ENCODE results near the gene ZNF646. TPM values are rescaled to one million over a fixed set of nuclear protein-coding genes. Genes with fewer than 3 reads are reported as not detected.
A peak's percentile ranks its signal among the peaks of the same experiment; 100 is the strongest.

The ZNF646 gene
- total RNA-seq, 1 donor from 2014 or later: 7.5 TPM

- peak overlapping the region; percentile 95 for H3K4me3 Mint-ChIP-seq
- Histone ChIP-seq H3K9me3 (ENCODE audit: low read depth) (no peaks in the 10 kb centered on the region), H3K9ac (no peak overlapping the region), H4K20me1 (ENCODE audit: low read depth) (no peaks in the 10 kb centered on the region), H3K27me3 (no peaks in the 10 kb centered on the region), H3K4me1 (peaks cover 6% of the 10 kb centered on the region), H3K36me3 (no peaks in the 10 kb centered on the region), H3K79me2 (ENCODE audit: low read depth) (no peaks in the 10 kb centered on the region), H3K27ac (no peak overlapping the region), H3K4me3 (peak overlapping the region; percentile 91), H2AFZ (replicated peaks) (peak overlapping the region; percentile 83), H3K4me2 (peak overlapping the region; percentile 90), H3F3A (ENCODE audit: low read depth) (peaks cover 13% of the 10 kb centered on the region)
- no peaks in the 10 kb centered on the region for H3K9me3 Mint-ChIP-seq
- peaks cover 2% of the 10 kb centered on the region for H3K27me3 Mint-ChIP-seq (ENCODE audit: insufficient read depth, low read depth)
- peak; percentile 94 for DNase-seq (ENCODE audit: low spot score)
- H3K27ac Mint-ChIP-seq: no peak overlapping the region
- TF ChIP-seq EZH2 (IDR thresholded peaks at IDR 0.05): no peak
- no peak for TF ChIP-seq EZH2phosphoT487 (IDR thresholded peaks at IDR 0.05)
- TF ChIP-seq, protein P1, sequence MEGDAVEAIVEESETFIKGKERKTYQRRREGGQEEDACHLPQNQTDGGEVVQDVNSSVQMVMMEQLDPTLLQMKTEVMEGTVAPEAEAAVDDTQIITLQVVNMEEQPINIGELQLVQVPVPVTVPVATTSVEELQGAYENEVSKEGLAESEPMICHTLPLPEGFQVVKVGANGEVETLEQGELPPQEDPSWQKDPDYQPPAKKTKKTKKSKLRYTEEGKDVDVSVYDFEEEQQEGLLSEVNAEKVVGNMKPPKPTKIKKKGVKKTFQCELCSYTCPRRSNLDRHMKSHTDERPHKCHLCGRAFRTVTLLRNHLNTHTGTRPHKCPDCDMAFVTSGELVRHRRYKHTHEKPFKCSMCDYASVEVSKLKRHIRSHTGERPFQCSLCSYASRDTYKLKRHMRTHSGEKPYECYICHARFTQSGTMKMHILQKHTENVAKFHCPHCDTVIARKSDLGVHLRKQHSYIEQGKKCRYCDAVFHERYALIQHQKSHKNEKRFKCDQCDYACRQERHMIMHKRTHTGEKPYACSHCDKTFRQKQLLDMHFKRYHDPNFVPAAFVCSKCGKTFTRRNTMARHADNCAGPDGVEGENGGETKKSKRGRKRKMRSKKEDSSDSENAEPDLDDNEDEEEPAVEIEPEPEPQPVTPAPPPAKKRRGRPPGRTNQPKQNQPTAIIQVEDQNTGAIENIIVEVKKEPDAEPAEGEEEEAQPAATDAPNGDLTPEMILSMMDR (IDR thresholded peaks at IDR 0.05): no peak
- H3K4me1 Mint-ChIP-seq: peaks cover 14% of the 10 kb centered on the region
- H3K36me3 Mint-ChIP-seq: no peaks in the 10 kb centered on the region
Measured at GRCh38 chr16:31033709-31034492, 40.3 kb upstream of the ZNF646 start.

- Histone ChIP-seq H3K9ac (no peak overlapping the region), H3K27me3 (no peaks in the 10 kb centered on the region), H3K4me3 (no peak overlapping the region), H4K20me1 (ENCODE audit: low read depth) (no peaks in the 10 kb centered on the region), H3K4me2 (no peak overlapping the region), H3F3A (ENCODE audit: low read depth) (peaks cover 13% of the 10 kb centered on the region), H3K79me2 (ENCODE audit: low read depth) (no peaks in the 10 kb centered on the region), H2AFZ (replicated peaks) (no peak overlapping the region), H3K27ac (no peak overlapping the region), H3K4me1 (peaks cover 6% of the 10 kb centered on the region), H3K36me3 (no peaks in the 10 kb centered on the region), H3K9me3 (ENCODE audit: low read depth) (no peaks in the 10 kb centered on the region)
- H3K27ac Mint-ChIP-seq: no peak overlapping the region
- peaks cover 3% of the 10 kb centered on the region for H3K36me3 Mint-ChIP-seq
- H3K27me3 Mint-ChIP-seq (ENCODE audit: insufficient read depth, low read depth): peaks cover 2% of the 10 kb centered on the region
- no peak overlapping the region for H3K4me3 Mint-ChIP-seq
- DNase-seq (ENCODE audit: low spot score): no peak
- H3K9me3 Mint-ChIP-seq: no peaks in the 10 kb centered on the region
- TF ChIP-seq, protein P1 (IDR thresholded peaks at IDR 0.05): no peak
- TF ChIP-seq EZH2phosphoT487 (IDR thresholded peaks at IDR 0.05) (no peak), EZH2 (IDR thresholded peaks at IDR 0.05) (no peak)
- H3K4me1 Mint-ChIP-seq: peaks cover 10% of the 10 kb centered on the region
Measured at GRCh38 chr16:31036691-31037090, 37.5 kb upstream of the ZNF646 start.

DNA sequence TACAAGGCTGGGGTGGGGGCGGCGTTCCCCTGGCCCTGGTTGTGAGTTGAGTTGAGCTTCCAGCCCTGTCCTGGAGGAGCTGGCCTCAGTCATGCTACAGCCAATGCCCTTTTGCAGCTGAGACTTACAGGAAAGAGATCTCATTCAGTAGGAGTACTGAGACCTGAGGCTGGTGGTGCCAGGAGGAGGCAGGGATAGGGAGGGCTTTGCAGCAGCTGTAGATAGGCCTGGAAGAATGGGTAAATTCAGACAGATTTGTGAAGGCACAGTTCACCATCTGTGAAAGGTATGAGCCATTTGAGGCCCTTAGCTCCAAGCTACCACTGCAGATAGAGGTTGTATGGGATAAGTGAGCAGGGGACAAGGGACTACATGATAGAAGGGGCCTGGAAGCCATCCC lies 35.2 kb upstream of the ZNF646 start:
- DNase-seq (ENCODE audit: low spot score): no peak
- no peaks in the 10 kb centered on the region for H3K9me3 Mint-ChIP-seq
- Histone ChIP-seq H3K27me3 (no peaks in the 10 kb centered on the region), H3K4me2 (no peak overlapping the region), H3K4me1 (no peaks in the 10 kb centered on the region), H3F3A (ENCODE audit: low read depth) (peaks cover 9% of the 10 kb centered on the region), H3K4me3 (no peak overlapping the region), H3K36me3 (no peaks in the 10 kb centered on the region), H3K9ac (no peak overlapping the region), H3K79me2 (ENCODE audit: low read depth) (no peaks in the 10 kb centered on the region), H3K9me3 (ENCODE audit: low read depth) (no peaks in the 10 kb centered on the region), H4K20me1 (ENCODE audit: low read depth) (no peaks in the 10 kb centered on the region), H3K27ac (no peak overlapping the region), H2AFZ (replicated peaks) (no peak overlapping the region)
- H3K27ac Mint-ChIP-seq: peak overlapping the region; percentile 57
- H3K4me3 Mint-ChIP-seq: no peak overlapping the region
- peaks cover 4% of the 10 kb centered on the region for H3K36me3 Mint-ChIP-seq
- TF ChIP-seq, protein P1 (IDR thresholded peaks at IDR 0.05): no peak
- TF ChIP-seq EZH2 (IDR thresholded peaks at IDR 0.05) (no peak), EZH2phosphoT487 (IDR thresholded peaks at IDR 0.05) (no peak)
- no peaks in the 10 kb centered on the region for H3K27me3 Mint-ChIP-seq (ENCODE audit: insufficient read depth, low read depth)
- H3K4me1 Mint-ChIP-seq: no peaks in the 10 kb centered on the region

All from neural progenitor cell (in vitro differentiated cells).